GM04503 (cell line): ENCODE data around the gene ATP5F1B.

Source experiments
- DNase-seq: peaks from one replicate; pipeline ENCODE4 v3.0.0-alpha.2; 2012; ENCODE audit warnings: low read depth

The ATP5F1B gene

DNA sequence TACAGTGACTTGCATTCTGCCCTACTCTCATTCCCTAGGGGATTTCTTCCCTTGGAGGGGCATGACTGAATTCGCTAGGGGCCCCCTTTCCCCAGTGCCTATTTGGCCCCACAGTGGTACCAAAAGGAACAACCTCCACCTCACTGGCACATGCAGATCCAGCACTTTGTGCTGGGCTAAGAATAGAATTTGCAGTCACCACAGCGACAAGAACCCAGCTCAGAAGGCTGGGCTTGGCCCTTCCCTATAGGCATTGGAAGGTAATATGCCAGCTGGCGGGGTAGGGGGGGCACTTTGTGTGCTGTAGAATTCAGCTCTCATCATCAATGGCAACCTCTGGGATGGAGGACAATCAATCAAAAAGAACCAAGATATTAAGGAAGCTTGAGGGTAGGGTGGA lies 29.5 kb downstream of the ATP5F1B start:
- DNase-seq = no peak

DNA sequence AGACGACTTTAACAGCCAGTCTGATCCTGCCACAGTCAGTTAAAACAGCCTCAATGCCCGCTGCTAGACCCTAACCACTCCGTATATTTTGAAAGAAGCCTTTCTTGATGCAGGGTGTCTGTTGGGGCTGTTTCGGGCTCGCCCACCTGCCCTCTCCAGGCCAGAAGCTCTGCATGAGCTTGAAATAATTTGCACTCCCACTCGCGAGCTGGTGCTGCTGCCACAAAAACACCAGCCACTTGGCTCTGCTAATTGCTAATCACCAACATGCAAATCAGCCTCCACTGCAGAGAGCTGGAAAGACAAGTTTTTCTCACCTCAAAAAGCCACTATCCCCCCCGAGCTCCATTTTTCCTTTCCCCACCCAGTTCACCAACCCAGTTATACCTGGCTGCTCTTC lies 31.2 kb downstream of the ATP5F1B start:
- no peak for DNase-seq

DNA sequence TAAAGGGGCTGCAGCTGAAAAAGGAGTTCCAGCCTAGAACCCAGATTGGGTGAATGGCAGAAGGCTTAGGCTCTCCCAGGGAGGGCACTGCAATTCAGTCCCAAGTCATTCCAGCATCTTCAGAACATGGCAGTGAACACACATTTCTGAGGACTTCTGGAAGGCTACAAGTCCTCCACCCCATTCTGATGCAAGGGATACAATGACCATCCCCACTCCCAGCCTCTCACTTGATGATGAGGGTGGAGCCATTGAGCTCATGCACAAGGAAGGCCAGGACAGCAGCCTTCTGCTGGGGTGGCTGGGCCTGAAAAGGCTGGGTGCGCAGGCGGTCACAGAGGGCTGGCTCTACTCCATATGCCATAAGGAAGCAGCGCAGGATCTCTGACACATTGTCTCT lies 41.4 kb downstream of the ATP5F1B start:
- DNase-seq = no peak

DNA sequence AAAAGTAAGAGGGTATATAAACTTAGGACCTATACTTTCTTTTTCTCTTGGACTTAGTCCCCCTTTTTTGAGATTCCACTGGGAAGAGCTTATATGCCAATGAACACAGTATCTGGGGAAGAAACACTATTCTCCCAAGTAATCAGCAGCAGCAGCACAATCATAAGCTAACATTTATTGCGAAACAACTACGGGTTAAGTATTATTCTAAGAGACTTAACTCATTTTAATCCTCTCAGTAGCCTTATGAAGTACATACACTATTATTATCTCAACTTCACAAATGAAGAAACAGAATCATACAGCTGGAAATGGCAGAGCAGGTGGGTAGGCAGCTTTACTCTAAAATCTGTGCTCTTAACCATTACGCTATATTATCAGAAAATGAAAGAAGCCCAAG lies 43.5 kb downstream of the ATP5F1B start:
- no peak for DNase-seq

DNA sequence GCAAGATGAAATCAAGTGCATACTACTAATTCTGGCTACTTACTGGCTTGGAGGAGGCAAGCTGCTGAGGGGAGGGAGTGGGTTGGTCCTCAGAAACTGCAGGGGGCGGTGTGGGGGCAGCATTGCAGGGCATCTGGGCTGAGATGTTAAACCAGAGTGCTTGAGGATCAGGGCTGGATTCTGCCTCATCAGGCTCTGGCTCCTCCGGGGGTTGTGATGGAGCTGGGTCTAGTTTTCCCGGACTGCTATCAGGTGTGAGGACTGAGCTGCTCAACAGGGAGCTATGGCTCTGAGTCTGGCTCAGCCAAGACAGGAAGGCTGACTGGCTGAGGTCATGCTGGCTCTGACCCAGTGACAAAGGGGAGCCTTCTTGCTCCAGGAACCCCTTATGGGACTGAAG lies 44.3 kb downstream of the ATP5F1B start:
- DNase-seq = no peak

DNA sequence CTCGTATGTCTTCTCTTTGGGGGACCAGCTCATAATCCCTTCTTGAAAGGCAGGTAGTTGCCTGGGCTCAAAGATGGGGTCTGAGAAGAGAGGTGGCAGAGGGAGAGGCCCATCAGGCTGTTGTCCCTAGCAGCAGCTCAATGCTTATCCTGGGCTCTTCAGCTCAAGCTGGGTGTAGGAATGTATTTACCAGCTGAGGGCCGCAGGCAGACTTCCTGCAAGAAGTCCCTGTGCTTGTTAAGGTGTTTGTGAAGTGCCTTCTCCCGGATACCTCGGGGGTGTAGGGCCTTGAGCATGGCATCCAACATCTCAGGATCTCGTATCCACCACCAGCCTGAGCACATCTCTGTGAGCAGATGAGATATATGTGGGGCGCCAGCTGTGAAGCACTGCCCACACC lies 45.0 kb downstream of the ATP5F1B start:
- no peak for DNase-seq

DNA sequence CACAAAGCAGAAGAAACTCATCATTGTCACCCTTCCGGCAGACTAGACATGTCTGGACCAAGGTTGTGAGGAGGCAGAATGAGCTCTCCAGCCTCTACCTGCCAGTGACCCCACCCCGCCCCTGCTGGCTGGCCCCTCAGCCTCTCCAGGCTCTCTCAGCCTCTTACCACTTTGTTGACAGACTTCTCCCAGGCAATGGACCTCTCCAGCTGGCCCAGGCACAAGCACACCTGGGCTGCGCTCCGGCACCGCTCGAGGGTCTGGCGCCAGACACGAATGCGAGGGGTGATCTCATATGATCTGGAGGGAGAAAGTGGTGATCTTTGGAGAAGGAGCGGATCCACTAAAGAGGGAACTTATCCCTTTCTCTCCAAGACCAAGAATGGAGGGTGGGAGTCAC lies 46.0 kb downstream of the ATP5F1B start:
- DNase-seq = no peak

DNA sequence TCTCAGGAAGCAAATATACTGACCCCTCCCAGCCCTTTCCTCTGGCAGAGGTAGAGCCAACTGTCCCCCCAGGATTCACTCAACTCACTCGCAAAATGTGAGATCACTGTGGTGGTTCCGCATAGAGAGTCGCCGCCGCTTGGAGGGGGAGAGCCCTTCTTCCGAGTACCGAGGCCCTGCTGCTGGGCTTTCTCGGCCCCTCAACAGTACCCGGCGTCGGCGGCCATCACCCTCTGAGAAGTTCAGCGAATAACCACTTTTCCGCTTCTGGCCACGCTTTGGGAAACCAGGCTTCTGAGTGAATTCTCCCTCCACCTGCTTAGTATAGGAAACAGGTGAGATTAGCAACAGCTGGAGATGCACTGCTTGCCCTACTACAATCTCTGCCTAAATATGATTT lies 46.7 kb downstream of the ATP5F1B start:
- no peak for DNase-seq

DNA sequence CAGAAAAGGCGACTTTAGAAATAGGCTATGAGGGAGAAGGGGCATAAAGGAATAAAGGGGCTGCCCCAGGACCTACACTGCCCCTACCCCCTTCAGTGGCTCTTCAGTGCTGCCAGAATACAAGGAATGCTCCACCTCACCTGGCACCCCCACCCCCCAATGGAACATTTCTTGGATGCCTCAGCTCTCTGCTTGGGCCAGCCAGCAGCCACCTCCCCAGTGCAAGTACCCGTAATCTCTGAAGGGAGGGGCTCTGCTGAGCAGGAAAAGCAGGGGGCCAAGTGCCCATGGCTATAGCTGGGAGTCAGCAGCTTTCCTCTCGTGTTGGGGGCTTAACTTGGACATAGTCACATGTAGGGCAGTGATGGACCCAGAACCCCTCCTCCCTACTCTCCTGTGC lies 49.0 kb downstream of the ATP5F1B start:
- no peak for DNase-seq

DNA sequence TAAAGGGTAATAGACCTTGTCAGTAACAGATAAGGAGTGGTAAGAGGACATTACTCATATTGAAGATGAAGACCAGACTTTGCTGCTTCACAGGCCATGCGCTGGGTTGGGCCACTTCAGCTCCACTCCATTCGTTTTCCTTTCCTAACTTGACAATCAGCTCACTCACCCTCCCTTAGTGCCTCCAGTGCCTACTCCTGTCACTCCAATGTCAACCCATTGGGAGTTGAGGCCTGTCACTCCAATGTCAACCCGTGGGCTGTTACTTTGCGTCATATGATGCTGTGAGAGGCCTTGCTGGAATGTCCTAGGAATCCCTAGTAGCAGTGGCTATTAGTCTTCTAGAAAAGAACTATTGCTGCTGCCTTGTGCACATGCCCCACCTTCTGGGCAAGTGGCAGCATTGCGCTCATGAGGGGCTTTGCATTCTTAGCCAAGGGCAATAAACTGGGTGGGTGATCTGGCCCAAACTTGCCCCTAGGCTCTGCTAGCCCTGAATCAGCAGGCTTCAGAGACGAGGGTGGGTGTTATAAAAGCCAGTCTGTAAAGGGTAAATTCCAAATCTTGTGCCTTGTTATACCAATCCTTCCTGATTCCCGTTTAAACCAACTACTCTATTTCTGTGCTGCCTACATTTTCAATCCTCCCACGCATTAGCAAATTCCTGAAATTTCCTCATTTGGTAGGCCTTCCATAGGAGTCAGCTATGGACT lies 51.7 kb downstream of the ATP5F1B start:
- DNase-seq = peak; percentile 38

DNA sequence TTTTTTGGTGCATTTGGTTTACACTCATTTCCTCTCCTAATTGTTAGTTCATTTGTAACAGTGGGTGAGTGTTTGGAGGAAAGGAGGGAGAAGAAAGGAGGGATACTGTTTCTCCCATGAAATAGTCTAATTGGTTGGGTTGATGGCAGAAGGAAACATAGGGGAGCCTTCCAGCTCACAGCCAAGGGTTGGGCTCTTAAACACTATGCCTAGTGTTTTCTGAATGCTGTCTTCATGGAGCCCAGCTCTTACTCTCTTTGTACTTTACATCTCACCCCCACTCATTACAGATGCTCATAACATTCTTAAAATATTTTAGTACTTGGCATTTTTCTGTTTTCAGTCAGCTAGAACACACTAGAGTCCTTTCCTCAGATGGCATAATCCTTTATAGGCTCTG lies 53.8 kb downstream of the ATP5F1B start:
- DNase-seq = peak; percentile 41

DNA sequence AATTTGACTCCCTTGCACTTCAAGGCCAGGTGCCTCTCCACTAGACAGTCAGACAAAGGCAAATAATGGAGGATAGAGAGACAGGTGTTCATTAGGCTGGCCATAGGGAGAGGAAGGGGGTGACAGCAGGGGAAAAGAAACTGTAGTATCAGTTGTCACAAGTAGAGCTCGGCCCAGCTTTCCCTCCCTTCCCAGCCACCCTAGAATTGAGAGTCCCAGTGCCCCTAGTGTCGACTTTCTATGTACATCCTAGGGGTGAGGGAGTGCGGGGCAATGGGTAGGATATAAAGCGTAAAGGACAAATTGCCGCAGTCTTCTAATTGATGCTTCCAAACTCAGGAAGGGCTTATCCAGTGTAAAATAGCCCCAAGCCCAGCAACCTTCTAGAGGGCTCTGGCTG lies 54.7 kb downstream of the ATP5F1B start:
- DNase-seq = no peak

DNA sequence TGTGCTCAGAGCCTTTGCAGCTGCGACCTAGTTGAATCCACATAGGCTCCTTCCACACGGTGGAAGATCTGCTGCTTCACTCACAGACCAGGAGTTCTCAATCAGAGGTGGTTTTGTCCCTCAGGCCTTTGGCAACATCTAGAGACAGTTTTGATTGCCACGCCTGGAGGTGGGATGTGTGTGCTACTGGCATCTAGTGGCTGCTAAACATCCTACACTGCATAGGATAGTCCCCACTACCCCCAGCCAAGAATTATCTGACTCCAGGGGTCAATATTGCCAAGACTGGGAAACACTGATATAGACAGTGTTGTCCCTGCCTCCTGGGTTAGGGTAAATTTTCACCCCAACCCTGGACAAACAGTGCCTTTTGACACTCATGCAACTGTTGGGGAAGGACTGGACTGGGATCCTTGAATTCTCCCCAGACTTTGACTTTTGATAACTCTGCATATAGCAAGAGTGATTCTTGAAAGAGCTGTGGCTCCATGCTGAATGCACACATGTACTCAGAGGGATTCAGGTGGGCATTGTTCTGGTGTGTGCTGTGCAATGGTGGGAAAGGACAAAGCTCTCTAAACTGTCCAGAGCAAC lies 55.5 kb downstream of the ATP5F1B start:
- no peak for DNase-seq

DNA sequence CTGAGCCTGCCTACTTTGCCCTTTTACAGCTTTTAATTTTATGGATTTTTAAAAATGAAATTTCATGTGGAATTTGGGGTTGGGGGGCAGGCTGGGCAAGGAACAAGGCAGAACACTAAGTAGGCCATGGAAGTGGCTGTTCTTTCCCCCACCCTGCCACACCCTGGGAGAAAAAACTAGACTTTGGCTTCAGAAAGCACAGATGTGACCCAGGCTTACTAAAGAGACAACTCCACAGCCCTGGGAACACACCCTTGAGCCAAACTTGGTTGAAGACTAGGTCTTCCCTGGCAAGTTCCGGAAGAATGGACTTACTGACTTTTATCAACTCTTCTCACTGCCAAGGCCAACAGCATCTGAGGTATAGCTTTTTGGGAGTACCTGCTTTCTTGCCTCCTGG lies 56.0 kb downstream of the ATP5F1B start:
- no peak for DNase-seq
